GM12801 (cell line): ENCODE measurements around the gene CDK6.

ENCODE experiments used
- TF ChIP-seq, protein P1 (sequence below): IDR thresholded peaks from one replicate; pipeline ENCODE4 v1.5.1; 2011; ENCODE audit warnings: control low read depth; ENCODE audit not compliant: insufficient read length; ENCODE audit errors: extremely low read depth

CDK6 gene

GRCh38 chr7:92655346-92655884 is 181.0 kb downstream of the CDK6 start:
- TF ChIP-seq, protein P1, sequence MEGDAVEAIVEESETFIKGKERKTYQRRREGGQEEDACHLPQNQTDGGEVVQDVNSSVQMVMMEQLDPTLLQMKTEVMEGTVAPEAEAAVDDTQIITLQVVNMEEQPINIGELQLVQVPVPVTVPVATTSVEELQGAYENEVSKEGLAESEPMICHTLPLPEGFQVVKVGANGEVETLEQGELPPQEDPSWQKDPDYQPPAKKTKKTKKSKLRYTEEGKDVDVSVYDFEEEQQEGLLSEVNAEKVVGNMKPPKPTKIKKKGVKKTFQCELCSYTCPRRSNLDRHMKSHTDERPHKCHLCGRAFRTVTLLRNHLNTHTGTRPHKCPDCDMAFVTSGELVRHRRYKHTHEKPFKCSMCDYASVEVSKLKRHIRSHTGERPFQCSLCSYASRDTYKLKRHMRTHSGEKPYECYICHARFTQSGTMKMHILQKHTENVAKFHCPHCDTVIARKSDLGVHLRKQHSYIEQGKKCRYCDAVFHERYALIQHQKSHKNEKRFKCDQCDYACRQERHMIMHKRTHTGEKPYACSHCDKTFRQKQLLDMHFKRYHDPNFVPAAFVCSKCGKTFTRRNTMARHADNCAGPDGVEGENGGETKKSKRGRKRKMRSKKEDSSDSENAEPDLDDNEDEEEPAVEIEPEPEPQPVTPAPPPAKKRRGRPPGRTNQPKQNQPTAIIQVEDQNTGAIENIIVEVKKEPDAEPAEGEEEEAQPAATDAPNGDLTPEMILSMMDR = no peak

- TF ChIP-seq, protein P1 = no peak
Observed at GRCh38 chr7:92653136-92653535, 183.2 kb downstream of the CDK6 start.

DNA sequence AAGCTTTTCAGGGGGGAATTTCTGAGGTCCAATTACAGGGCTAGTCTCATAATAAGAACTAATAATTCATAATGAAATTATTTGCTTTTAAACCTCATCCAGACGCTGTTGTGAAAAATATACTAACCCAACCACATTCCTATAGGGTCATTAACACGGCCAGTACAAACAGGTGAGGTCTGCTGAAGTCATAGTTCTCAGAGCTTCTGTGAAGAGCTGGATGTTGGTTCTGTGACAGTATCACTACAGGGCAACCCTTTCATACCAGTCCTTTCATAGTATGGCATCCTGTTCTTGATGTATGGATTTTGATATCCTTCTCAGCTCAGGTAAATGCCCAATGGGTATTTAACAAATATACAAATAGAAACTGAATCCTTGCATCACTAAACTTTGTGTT is 183.8 kb downstream of the CDK6 start:
- TF ChIP-seq, protein P1 = no peak

DNA sequence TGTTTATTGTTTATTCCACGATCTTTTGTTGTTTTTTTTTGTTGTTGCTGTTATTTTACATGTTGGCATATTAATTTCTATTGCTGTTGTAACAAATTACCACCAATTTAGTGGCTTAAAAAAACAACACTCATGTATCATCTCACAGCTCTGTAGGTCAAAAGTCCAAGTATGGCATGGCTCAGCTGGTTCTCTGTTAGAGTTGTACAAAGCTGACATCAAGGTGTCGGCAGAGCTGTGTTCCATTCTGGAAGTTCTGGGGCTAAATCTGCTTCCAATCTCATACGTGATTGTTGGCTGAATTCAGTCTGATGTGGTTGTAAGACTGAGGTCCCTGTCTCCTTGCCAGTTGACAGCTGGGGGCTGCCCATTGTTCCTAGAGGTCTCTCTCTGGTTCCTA is 186.0 kb downstream of the CDK6 start:
- TF ChIP-seq, protein P1 = no peak

DNA sequence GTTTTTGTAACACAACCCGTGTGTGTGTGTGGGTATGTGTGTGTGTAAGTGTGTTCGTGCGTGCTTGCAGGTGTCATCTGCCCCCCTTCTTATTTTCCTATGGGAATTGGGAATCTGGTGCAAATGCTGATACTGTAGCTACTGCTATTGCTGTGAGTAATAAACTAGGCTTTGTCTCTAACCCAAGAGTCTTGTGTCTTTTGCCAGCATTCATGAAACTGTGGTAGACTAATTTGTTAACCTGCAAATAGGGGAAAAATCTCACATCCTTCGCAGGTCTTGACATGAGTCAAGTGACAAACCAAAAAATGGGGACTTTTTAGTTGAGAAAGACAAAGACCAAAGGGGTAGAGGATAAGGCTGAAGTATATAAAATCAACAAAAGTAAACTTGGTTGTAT is 188.3 kb downstream of the CDK6 start:
- TF ChIP-seq, protein P1 = no peak

DNA sequence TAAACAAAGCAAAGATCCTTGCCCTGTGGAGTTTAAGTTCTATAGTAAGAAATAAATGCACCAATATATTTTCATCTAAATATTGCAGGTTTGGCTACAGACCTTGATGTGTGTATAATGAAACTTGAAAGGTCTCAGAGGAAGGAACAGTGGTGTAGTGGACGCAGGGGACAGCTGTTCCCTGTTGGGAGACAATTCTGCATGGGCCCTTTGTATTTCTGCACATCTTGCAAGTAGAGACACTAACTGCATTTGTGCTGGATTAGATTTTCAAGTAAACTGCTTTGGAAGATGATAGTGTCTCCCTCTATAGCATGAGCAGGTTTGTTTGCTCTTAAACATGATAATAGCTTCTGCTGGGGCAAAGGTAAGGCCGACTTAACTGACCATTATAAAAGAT is 188.7 kb downstream of the CDK6 start:
- TF ChIP-seq, protein P1 = no peak

DNA sequence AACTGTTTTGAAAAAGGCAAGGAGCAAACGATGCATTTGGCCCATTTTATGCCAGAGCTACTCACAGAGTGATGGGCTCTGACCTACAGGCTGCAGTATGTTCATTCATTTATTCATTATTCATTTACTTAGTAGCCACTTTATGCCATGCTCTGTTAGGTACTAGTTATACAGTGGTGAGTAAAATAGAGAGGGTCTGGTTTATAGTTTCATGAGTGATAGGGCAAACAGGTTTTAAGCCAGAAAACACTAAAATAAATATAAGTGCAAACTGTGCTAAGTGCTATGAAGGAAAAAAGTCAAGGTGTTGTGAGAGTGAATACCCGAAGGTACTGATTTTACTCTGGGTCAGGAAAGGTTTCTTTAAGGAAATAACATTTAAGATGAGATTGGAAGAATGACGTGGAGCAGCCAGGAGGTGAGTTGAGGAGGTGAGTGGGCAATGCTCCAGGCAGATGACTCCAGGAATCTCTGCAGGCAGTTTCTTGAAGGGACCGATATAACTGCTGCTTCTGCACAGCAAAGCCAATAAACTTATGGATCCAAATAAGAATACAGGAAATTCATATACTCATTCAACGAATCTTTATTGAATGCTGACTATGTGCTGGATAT is 189.3 kb downstream of the CDK6 start:
- TF ChIP-seq, protein P1 = no peak
